Vagina (tissue), 2 donors: ENCODE data around the gene ARHGAP44. TPM values are rescaled to one million over a fixed set of nuclear protein-coding genes. Genes with fewer than 3 reads are reported as not detected.
A peak's percentile ranks its signal among the peaks of the same experiment; 100 is the strongest.

Source experiments
- DNase-seq, 2 donors: peaks; one replicate each; pipeline ENCODE4 v3.0.0-alpha.2; 2017; ENCODE audit errors: extremely low spot score in 2 of 2
- H3K27ac ChIP-seq: fragments of 200-600 bp; sonication (generic); one replicate; pipeline ENCODE4 v1.5.1; 2019
- H3K27me3 ChIP-seq: fragments of 200-600 bp; sonication (generic); one replicate; pipeline ENCODE4 v1.5.1; 2019
- H3K36me3 ChIP-seq, 2 donors: fragments of 200-600 bp; sonication (generic); one replicate each; pipeline ENCODE4 v1.5.1; 2017 to 2019
- H3K4me1 ChIP-seq: fragments of 200-600 bp; sonication (generic); one replicate; pipeline ENCODE4 v1.5.1; 2019
- H3K4me3 ChIP-seq, 2 donors: fragments of 200-600 bp; sonication (generic); 1 replicate in 1 of 2; 2 replicates in 1 of 2; pipeline ENCODE4 v1.5.1; 2016 to 2019
- H3K9me3 ChIP-seq: fragments of 200-600 bp; sonication (generic); one replicate; pipeline ENCODE4 v1.5.1; 2019
- CTCF ChIP-seq, 3 experiments: fragments of 450-650 bp in 2 of 3; fragments of 200-600 bp in 1 of 3; sonication (generic) in 1 of 3; IDR thresholded peaks; one replicate each; pipeline ENCODE4 v1.5.1; 2017 to 2019; ENCODE audit warnings: antibody characterized with exemption in 3 of 3, mild to moderate bottlenecking in 2 of 3, moderate library complexity in 2 of 3
- POLR2A ChIP-seq, 2 donors: fragments of 450-650 bp; IDR thresholded peaks; one replicate each; pipeline ENCODE4 v1.6.1; 2017; ENCODE audit warnings: antibody characterized with exemption in 2 of 2, mild to moderate bottlenecking in 2 of 2, moderate library complexity in 2 of 2
- POLR2AphosphoS5 ChIP-seq, 2 donors: sonication (generic); formaldehyde crosslinking; IDR thresholded peaks; one replicate each; pipeline ENCODE4 v1.9.0; 2017; ENCODE audit warnings: antibody characterized with exemption in 2 of 2, mild to moderate bottlenecking in 2 of 2, low read depth in 1 of 2; ENCODE audit not compliant: insufficient read depth in 1 of 2
- intact Hi-C: fragments of 100-400 bp; cut with DNase I; formaldehyde crosslinking; loops from one replicate; pipeline ENCODE4 v1.15.1; 2023
- total RNA-seq: library from RNA; depleted of rRNA; stranded (reverse); fragments of >200 nt; gene quantifications from one replicate; pipeline ENCODE4 v1.2.3, GENCODE V29; 2016

ARHGAP44 gene, protein sequence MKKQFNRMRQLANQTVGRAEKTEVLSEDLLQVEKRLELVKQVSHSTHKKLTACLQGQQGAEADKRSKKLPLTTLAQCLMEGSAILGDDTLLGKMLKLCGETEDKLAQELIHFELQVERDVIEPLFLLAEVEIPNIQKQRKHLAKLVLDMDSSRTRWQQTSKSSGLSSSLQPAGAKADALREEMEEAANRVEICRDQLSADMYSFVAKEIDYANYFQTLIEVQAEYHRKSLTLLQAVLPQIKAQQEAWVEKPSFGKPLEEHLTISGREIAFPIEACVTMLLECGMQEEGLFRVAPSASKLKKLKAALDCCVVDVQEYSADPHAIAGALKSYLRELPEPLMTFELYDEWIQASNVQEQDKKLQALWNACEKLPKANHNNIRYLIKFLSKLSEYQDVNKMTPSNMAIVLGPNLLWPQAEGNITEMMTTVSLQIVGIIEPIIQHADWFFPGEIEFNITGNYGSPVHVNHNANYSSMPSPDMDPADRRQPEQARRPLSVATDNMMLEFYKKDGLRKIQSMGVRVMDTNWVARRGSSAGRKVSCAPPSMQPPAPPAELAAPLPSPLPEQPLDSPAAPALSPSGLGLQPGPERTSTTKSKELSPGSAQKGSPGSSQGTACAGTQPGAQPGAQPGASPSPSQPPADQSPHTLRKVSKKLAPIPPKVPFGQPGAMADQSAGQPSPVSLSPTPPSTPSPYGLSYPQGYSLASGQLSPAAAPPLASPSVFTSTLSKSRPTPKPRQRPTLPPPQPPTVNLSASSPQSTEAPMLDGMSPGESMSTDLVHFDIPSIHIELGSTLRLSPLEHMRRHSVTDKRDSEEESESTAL
- 3.2 TPM for total RNA-seq

- no peak for DNase-seq
- intact Hi-C loops = no loop called here
- H3K4me3 ChIP-seq = peak within 1 kb of the TSS; percentile 66 to 69
- peak within 1 kb of the TSS; percentile 63 for H3K27ac ChIP-seq
- no peak for TF ChIP-seq POLR2A (IDR thresholded peaks at IDR 0.05)
- no peak for TF ChIP-seq CTCF (IDR thresholded peaks at IDR 0.05)
- no peak for TF ChIP-seq POLR2AphosphoS5 (IDR thresholded peaks at IDR 0.05; ENCODE audit: insufficient read depth in 1 of 2, low read depth in 1 of 2)
- no peaks in the 10 kb centered on the region for H3K36me3 ChIP-seq
- no peaks in the 10 kb centered on the region for H3K27me3 ChIP-seq
- H3K4me1 ChIP-seq = peaks cover 11% of the 10 kb centered on the region
- no peaks in the 10 kb centered on the region for H3K9me3 ChIP-seq
Measured at GRCh38 chr17:12789481-12790248, at the start of gene ARHGAP44. Gene ARHGAP44, plus strand, starts transcription at chr17:12789498. Its CDS starts 341 bp downstream, at chr17:12789839.

- Histone ChIP-seq H3K27me3 (no peaks in the 10 kb centered on the region), H3K27ac (no peak overlapping the region), H3K4me1 (no peaks in the 10 kb centered on the region), H3K9me3 (no peaks in the 10 kb centered on the region), H3K4me3 (no peak overlapping the region), H3K36me3 (no peaks in the 10 kb centered on the region)
- DNase-seq = no peak
- TF ChIP-seq POLR2AphosphoS5 (IDR thresholded peaks at IDR 0.05; ENCODE audit: insufficient read depth in 1 of 2, low read depth in 1 of 2) (no peak), CTCF (IDR thresholded peaks at IDR 0.05) (no peak)
- intact Hi-C loops = no loop called here
Measured at GRCh38 chr17:12739500-12739899, 49.8 kb upstream of the ARHGAP44 start.

DNA sequence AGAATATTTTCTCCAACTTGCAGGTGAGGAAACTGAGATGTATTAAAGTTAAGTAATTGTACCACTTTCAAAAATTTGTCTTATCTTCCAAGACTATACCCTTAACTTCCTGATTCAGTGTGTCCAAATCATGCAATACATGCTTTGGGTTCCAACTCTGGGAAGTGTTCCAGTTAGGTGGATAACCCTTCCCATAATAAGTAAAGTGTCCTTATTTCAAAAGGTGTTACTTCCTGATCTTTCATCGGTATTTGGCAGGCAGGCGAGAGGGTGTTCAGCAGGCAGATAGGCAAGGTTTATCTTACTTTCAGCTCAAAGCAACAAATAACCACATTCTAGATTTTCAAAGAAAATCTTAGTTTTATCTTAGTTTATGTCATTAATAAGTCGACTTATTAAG is 46.3 kb upstream of the ARHGAP44 start:
- no peaks in the 10 kb centered on the region for H3K36me3 ChIP-seq
- H3K4me3 ChIP-seq = no peak overlapping the region
- no peaks in the 10 kb centered on the region for H3K27me3 ChIP-seq
- no peaks in the 10 kb centered on the region for H3K9me3 ChIP-seq
- H3K27ac ChIP-seq = no peak overlapping the region
- intact Hi-C loops = no loop called here
- no peaks in the 10 kb centered on the region for H3K4me1 ChIP-seq
- no peak for TF ChIP-seq CTCF (IDR thresholded peaks at IDR 0.05)
- DNase-seq = no peak

DNA sequence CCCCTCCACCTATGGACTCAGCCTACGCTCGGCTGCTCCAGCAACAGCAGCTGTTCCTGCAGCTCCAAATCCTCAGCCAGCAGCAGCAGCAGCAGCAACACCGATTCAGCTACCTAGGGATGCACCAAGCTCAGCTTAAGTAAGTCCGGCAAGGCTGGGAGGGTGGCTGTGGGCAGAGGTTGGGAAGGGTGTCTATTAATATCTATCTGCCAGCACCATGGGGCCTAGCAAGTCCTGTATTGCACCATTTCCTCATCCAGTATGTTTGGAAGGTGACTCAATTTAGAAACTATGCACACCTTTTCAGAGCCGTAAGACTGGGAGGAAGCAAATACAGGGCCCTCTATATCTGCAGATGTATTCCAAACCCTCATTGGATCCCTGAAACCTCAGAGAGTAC is 45.0 kb upstream of the ARHGAP44 start:
- Histone ChIP-seq H3K36me3 (no peaks in the 10 kb centered on the region), H3K9me3 (no peaks in the 10 kb centered on the region), H3K27ac (no peak overlapping the region), H3K4me3 (no peak overlapping the region), H3K4me1 (no peaks in the 10 kb centered on the region), H3K27me3 (no peaks in the 10 kb centered on the region)
- TF ChIP-seq POLR2A (IDR thresholded peaks at IDR 0.05) (no peak), CTCF (IDR thresholded peaks at IDR 0.05) (no peak), POLR2AphosphoS5 (IDR thresholded peaks at IDR 0.05; ENCODE audit: insufficient read depth in 1 of 2, low read depth in 1 of 2) (no peak)
- DNase-seq = no peak
- intact Hi-C loops = no loop called here
